Smooth muscle cell (in vitro differentiated cells): ENCODE data around the gene ITGB1BP1. TPM values are rescaled to one million over a fixed set of nuclear protein-coding genes. Genes with fewer than 3 reads are reported as not detected.

Experiments used
- DNase-seq: peaks from one replicate; lab custom pipeline; 2025; ENCODE audit not compliant: unreplicated experiment; lab: John Stamatoyannopoulos, UW
- H2AFZ ChIP-seq: fragments of 200-600 bp; sonication (generic); 2 replicates; pipeline ENCODE4 v1.6.0; 2016; ENCODE audit warnings: antibody characterized with exemption, low read depth, mild to moderate bottlenecking
- H3F3A ChIP-seq: fragments of 200-600 bp; sonication (generic); 2 replicates; pipeline ENCODE4 v1.6.0; 2017; ENCODE audit warnings: antibody characterized with exemption, low read depth
- H3K27ac ChIP-seq: fragments of 200-600 bp; sonication (generic); 2 replicates; pipeline ENCODE4 v1.5.1; 2016; ENCODE audit warnings: low read depth, mild to moderate bottlenecking
- H3K27me3 ChIP-seq: fragments of 200-600 bp; sonication (generic); 2 replicates; pipeline ENCODE4 v1.6.1; 2016; ENCODE audit warnings: low read depth, mild to moderate bottlenecking
- H3K36me3 ChIP-seq: fragments of 200-600 bp; sonication (generic); 2 replicates; pipeline ENCODE4 v1.5.1; 2016; ENCODE audit warnings: low read depth
- H3K4me1 ChIP-seq: fragments of 200-600 bp; sonication (generic); 2 replicates; pipeline ENCODE4 v1.5.1; 2016; ENCODE audit warnings: low read depth
- H3K4me2 ChIP-seq: fragments of 200-600 bp; sonication (generic); 2 replicates; pipeline ENCODE4 v1.6.0; 2016; ENCODE audit warnings: mild to moderate bottlenecking
- H3K4me3 ChIP-seq: fragments of 200-600 bp; sonication (generic); 2 replicates; pipeline ENCODE4 v1.5.1; 2016; ENCODE audit warnings: mild to moderate bottlenecking
- H3K79me2 ChIP-seq: fragments of 200-600 bp; sonication (generic); 2 replicates; pipeline ENCODE4 v1.6.0; 2016; ENCODE audit warnings: low read depth, mild to moderate bottlenecking
- H3K9ac ChIP-seq: fragments of 200-600 bp; sonication (generic); 2 replicates; pipeline ENCODE4 v1.6.0; 2016; ENCODE audit warnings: low read depth
- H3K9me3 ChIP-seq: fragments of 200-600 bp; sonication (generic); replicated peaks from 2 replicates; pipeline ENCODE4 v1.5.1; 2016; ENCODE audit warnings: low read depth
- H4K20me1 ChIP-seq: fragments of 200-600 bp; sonication (generic); 2 replicates; pipeline ENCODE4 v1.6.0; 2016; ENCODE audit warnings: low read depth
- CTCF ChIP-seq: fragments of 200-600 bp; sonication (generic); IDR thresholded peaks from 2 replicates; pipeline ENCODE4 v1.5.1; 2017; ENCODE audit warnings: borderline replicate concordance, mild to moderate bottlenecking, antibody characterized with exemption; ENCODE audit not compliant: insufficient read depth, poor library complexity, severe bottlenecking
- WGBS: methylation state at CpG from one replicate; pipeline ENCODE4 v1.1.7; 2016; ENCODE audit warnings: low lambda C conversion rate; 5-methylcytosine and 5-hydroxymethylcytosine counted together
- polyA plus RNA-seq: library from polyadenylated mRNA; unstranded; fragments of >200 nt; fragmentation: Nextera tagmentation; extraction: Ambion mirVana; gene quantifications from 2 replicates; pipeline ENCODE4 v1.2.1, GENCODE V29; 2016
- total RNA-seq: library from RNA; depleted of rRNA; stranded (reverse); fragments of >200 nt; gene quantifications from 2 replicates; pipeline ENCODE4 v1.2.3, GENCODE V29; 2014

ITGB1BP1 gene
- total and polyA plus RNA-seq, 2 experiments from 2014 or later, result 53.9 to 138 TPM

GRCh38 chr2:9463698-9464034, 40.3 kb upstream of the ITGB1BP1 start:
- Histone ChIP-seq H3K9ac (no peak overlapping the region), H3F3A (no peaks in the 10 kb centered on the region), H3K9me3 (no peaks in the 10 kb centered on the region), H2AFZ (no peak overlapping the region), H3K27me3 (no peaks in the 10 kb centered on the region), H3K4me3 (no peak overlapping the region), H3K4me1 (no peaks in the 10 kb centered on the region), H4K20me1 (no peaks in the 10 kb centered on the region), H3K79me2 (no peaks in the 10 kb centered on the region), H3K27ac (no peak overlapping the region), H3K36me3 (no peaks in the 10 kb centered on the region), H3K4me2 (no peak overlapping the region)
- DNase-seq, result no peak
- WGBS, result 61% methylated on average over 7 of the region's 7 CpGs
- TF ChIP-seq CTCF, result no peak

GRCh38 chr2:9462886-9463697, 39.8 kb upstream of the ITGB1BP1 start:
- Histone ChIP-seq H2AFZ (no peak overlapping the region), H3K9ac (no peak overlapping the region)
- DNase-seq, result no peak

GRCh38 chr2:9462313-9462712, 39.0 kb upstream of the ITGB1BP1 start:
- 95% methylated on average over 5 of the region's 5 CpGs for WGBS
- no peak for DNase-seq
- no peaks in the 10 kb centered on the region for H3K36me3 ChIP-seq

More at GRCh38 chr2:9462886-9463697, 39.8 kb upstream of the ITGB1BP1 start:
- H3K4me1 ChIP-seq, result no peaks in the 10 kb centered on the region
- 75% methylated on average over 6 of the region's 6 CpGs for WGBS
- H3K79me2 ChIP-seq, result no peaks in the 10 kb centered on the region
- no peaks in the 10 kb centered on the region for H3F3A ChIP-seq
- TF ChIP-seq CTCF, result no peak
- H3K27me3 ChIP-seq, result no peaks in the 10 kb centered on the region
- H3K4me3 ChIP-seq, result no peak overlapping the region
- H3K4me2 ChIP-seq, result no peak overlapping the region
- no peaks in the 10 kb centered on the region for H4K20me1 ChIP-seq
- no peak overlapping the region for H3K27ac ChIP-seq
- H3K36me3 ChIP-seq, result no peaks in the 10 kb centered on the region
- H3K9me3 ChIP-seq, result no peaks in the 10 kb centered on the region

More at GRCh38 chr2:9462313-9462712, 39.0 kb upstream of the ITGB1BP1 start:
- no peaks in the 10 kb centered on the region for H3K4me1 ChIP-seq
- H2AFZ ChIP-seq, result no peak overlapping the region
- H3K27me3 ChIP-seq, result no peaks in the 10 kb centered on the region
- H3K79me2 ChIP-seq, result no peaks in the 10 kb centered on the region
- no peaks in the 10 kb centered on the region for H3K9me3 ChIP-seq
- no peak overlapping the region for H3K4me3 ChIP-seq
- no peaks in the 10 kb centered on the region for H3F3A ChIP-seq
- H3K4me2 ChIP-seq, result no peak overlapping the region
- H3K9ac ChIP-seq, result no peak overlapping the region
- H3K27ac ChIP-seq, result no peak overlapping the region
- H4K20me1 ChIP-seq, result no peaks in the 10 kb centered on the region
- no peak for TF ChIP-seq CTCF
